GM19452 (cell line): Measurements from ENCODE around the gene PLK3.

Experiments
- ATAC-seq: cut with Tn5 transposase; IDR thresholded peaks from one replicate; pipeline ENCODE4 v1.9.1; 2021; ENCODE audit not compliant: unreplicated experiment

Gene PLK3

DNA sequence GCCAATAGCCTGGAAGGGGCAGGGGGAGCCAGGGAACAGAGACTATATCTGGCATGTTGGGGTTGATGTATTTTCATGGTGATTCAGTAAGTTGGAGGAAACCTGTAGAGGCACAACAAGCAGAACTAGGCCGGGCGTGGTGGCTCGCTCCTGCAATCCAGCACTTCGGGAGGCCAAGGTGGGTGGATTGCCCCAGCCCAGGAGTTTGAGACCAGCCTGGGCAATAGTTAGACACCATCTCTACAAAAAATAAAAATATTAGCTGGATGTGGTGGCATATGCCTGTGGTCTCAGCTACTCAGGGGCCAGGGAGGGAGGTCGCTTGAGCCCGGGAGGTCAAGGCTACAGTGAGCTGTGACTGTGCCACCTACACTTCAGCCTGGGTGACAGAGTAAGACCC lies 53.0 kb downstream of the PLK3 start:
- no peak for ATAC-seq

DNA sequence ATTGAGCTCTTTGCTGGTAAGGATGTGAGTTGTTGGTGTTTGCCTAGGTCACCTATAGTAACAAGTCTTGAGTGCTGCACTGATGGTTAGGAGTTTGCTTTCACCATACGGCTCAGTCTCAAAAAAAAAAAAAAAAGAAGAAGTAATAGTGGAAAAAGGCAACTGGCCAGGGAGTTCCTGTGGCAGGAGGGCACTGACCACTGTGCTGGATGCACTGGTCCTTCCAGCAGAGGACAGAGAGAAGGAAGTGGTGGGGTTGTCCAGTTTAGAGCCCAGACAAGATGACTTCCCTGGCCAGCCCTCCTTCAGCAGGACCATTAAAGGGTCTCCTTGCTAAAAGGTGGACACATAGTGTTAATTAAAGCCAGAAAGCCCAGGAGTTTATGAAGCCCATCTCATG lies 54.8 kb downstream of the PLK3 start:
- no peak for ATAC-seq
